WERI-Rb-1 (cell line): ENCODE measurements around the gene TFAP2A.

Experiments used
- DNase-seq: peaks from one replicate; pipeline ENCODE4 v3.0.0-alpha.2; 2020
- H3K27ac ChIP-seq: fragments of 250-450 bp; sonication (Bioruptor Pico); 2 replicates; pipeline ENCODE4 v1.5.1; 2020; ENCODE audit warnings: mild to moderate bottlenecking, moderate library complexity
- H3K27me3 ChIP-seq: fragments of 250-450 bp; sonication (Bioruptor Pico); 2 replicates; pipeline ENCODE4 v1.5.1; 2021; ENCODE audit warnings: mild to moderate bottlenecking, low read depth, moderate library complexity; ENCODE audit not compliant: insufficient read depth, severe bottlenecking
- H3K36me3 ChIP-seq: fragments of 250-450 bp; sonication (Bioruptor Pico); 2 replicates; pipeline ENCODE4 v1.5.1; 2020; ENCODE audit warnings: mild to moderate bottlenecking, moderate library complexity
- H3K4me3 ChIP-seq: 2 replicates; pipeline ENCODE4 v1.5.1; 2011; ENCODE audit warnings: low read depth, mild to moderate bottlenecking, control low read depth, low read length
- H3K9me3 ChIP-seq: fragments of 250-450 bp; sonication (Bioruptor Pico); 2 replicates; pipeline ENCODE4 v1.5.1; 2021; ENCODE audit warnings: mild to moderate bottlenecking, moderate library complexity; ENCODE audit not compliant: severe bottlenecking
- CTCF ChIP-seq: IDR thresholded peaks from 2 replicates; pipeline ENCODE4 v1.5.1; 2011; ENCODE audit warnings: low read depth, mild to moderate bottlenecking, control low read depth, inconsistent platforms, low read length

TFAP2A gene

DNA sequence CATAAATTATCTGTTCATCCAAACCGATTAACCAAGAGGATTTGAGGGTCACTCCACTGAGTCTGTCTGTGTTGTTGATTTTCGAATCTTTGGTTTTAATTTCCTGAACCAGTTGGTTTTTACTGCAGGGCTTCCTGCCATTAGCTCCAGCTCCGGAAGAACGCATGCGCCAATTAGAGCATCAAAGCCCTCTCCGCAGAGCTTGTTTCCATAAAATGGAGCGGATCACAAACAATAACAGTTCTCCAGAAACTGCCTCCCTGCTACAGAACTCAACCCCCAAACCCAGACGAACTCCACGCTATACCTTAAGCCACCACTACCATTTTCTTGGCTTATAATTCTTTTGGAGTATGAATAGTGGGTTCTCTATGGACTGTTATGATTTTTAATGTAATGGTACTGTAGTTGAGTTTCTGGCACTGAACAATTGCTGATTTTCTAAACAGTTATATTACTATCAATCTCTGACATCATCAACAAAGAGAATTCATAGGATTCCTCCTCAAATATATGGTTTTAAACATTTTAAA lies 13.8 kb downstream of the TFAP2A start:
- no peak for DNase-seq
- no peaks in the 10 kb centered on the region for H3K36me3 ChIP-seq
- no peak overlapping the region for H3K27ac ChIP-seq
- H3K9me3 ChIP-seq, result no peaks in the 10 kb centered on the region
- no peak for TF ChIP-seq CTCF
- H3K27me3 ChIP-seq, result no peaks in the 10 kb centered on the region
- H3K4me3 ChIP-seq, result no peak overlapping the region

- no peak for TF ChIP-seq CTCF
- DNase-seq, result no peak
- Histone ChIP-seq H3K9me3 (no peaks in the 10 kb centered on the region), H3K36me3 (no peaks in the 10 kb centered on the region), H3K4me3 (no peak overlapping the region), H3K27me3 (no peaks in the 10 kb centered on the region), H3K27ac (no peak overlapping the region)
Observed at GRCh38 chr6:10400330-10400729, 14.5 kb downstream of the TFAP2A start.

DNA sequence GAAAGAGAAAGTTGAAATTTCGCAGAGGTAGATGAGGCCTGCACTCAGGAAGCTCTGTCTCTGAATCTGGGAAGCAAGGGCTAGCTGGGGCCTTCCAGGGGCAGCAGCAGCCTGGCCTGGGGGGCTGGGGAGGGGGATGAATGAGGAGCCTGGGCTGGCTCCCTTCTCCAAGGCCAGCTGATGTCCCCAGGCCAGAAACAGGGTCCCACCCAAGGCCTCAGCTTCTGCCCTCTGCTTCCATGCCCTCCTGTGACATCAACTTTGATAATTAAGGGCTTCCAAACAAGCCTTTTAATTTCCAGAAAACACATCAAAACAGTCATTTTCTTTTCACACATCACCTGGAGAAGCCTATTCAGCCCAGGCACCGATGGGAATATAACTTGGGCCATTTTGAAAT lies 15.4 kb downstream of the TFAP2A start:
- TF ChIP-seq CTCF, result no peak
- no peak for DNase-seq
- Histone ChIP-seq H3K27me3 (no peaks in the 10 kb centered on the region), H3K9me3 (no peaks in the 10 kb centered on the region), H3K27ac (no peak overlapping the region), H3K4me3 (no peak overlapping the region), H3K36me3 (no peaks in the 10 kb centered on the region)

- H3K36me3 ChIP-seq, result no peaks in the 10 kb centered on the region
- H3K4me3 ChIP-seq, result peak overlapping the region; percentile 20
- H3K27ac ChIP-seq, result no peak overlapping the region
- no peaks in the 10 kb centered on the region for H3K27me3 ChIP-seq
- TF ChIP-seq CTCF, result no peak
- no peaks in the 10 kb centered on the region for H3K9me3 ChIP-seq
- DNase-seq, result no peak
Observed at GRCh38 chr6:10398446-10399218, 16.2 kb downstream of the TFAP2A start.

GRCh38 chr6:10397756-10398445 lies 17.0 kb downstream of the TFAP2A start:
- Histone ChIP-seq H3K27ac (no peak overlapping the region), H3K9me3 (no peaks in the 10 kb centered on the region), H3K27me3 (no peaks in the 10 kb centered on the region), H3K4me3 (peak overlapping the region; percentile 20), H3K36me3 (no peaks in the 10 kb centered on the region)
- no peak for DNase-seq
- no peak for TF ChIP-seq CTCF
